Measurements from ENCODE around the gene C2CD3. TPM values are rescaled to one million over a fixed set of nuclear protein-coding genes. Genes with fewer than 3 reads are reported as not detected.

The C2CD3 gene
- total and polyA plus RNA-seq, 2 of the 4 experiments (the other 2 are of a cell fraction) = 11.1 to 19.2 TPM

- no peak overlapping the region for H3K18ac ChIP-seq (ENCODE audit: low read depth, low read length)
- H3K4ac ChIP-seq (ENCODE audit: low read depth, low read length) = no peak overlapping the region
- H2BK20ac ChIP-seq (ENCODE audit: low read depth, low read length) = no peak overlapping the region
- no peak overlapping the region for H2BK15ac ChIP-seq (ENCODE audit: low read depth, low read length)
- DNase-seq (no peak), ATAC-seq (ENCODE audit: low read depth) (no peak)
- WGBS, 2 experiments (ENCODE audit: extremely low coverage in 2 of 2, insufficient read length in 1 of 2) = 90 to 100% methylated on average over 1 to 2 of the region's 13 CpGs
- H3K4me1 ChIP-seq (ENCODE audit: control insufficient read depth, insufficient read depth, low read length) = no peaks in the 10 kb centered on the region
- no peaks in the 10 kb centered on the region for H3K27me3 ChIP-seq (ENCODE audit: control insufficient read depth, insufficient read depth, low read length)
- ChIA-PET CTCF (no interaction called here), POLR2A (ENCODE audit: unreplicated experiment) (no interaction called here)
- H3K9ac ChIP-seq (ENCODE audit: low read depth, low read length) = no peak overlapping the region
- H3K23ac ChIP-seq (ENCODE audit: low read depth, low read length) = no peak overlapping the region
- H2AK5ac ChIP-seq (ENCODE audit: low read depth, low read length) = no peak overlapping the region
- no peak overlapping the region for H2BK120ac ChIP-seq (ENCODE audit: low read depth, low read length)
- no peak overlapping the region for H4K5ac ChIP-seq (ENCODE audit: low read depth, low read length)
- no peak overlapping the region for H3K14ac ChIP-seq (replicated peaks; ENCODE audit: low read depth, low read length)
- H4K8ac ChIP-seq (ENCODE audit: low read depth in 2 of 2, low read length in 2 of 2) = no peak overlapping the region
- BruUV-seq (replicated peaks) = no TSS peak
- peak overlapping the region; percentile 17 for H2AK9ac ChIP-seq (replicated peaks; ENCODE audit: low read depth, low read length, poor library complexity)
- no peak overlapping the region for H2AFZ ChIP-seq (replicated peaks; ENCODE audit: low read length, poor library complexity)
- H3K4me3 ChIP-seq (ENCODE audit: insufficient read depth, low read depth, low read length) = no peak overlapping the region
- no peaks in the 10 kb centered on the region for H3K36me3 ChIP-seq (ENCODE audit: control insufficient read depth, insufficient read depth, low read length)
- dilution Hi-C loops (cut with HindIII; ENCODE audit: low sequenced_read_pairs, unreplicated experiment) = no loop called here
- no peak overlapping the region for H3K56ac ChIP-seq (ENCODE audit: extremely low read depth, insufficient read depth, low read length)
- in situ Hi-C loops (cut with MboI; ENCODE audit: low sequenced_read_pairs) = no loop called here
- no peaks in the 10 kb centered on the region for H3K9me3 ChIP-seq (ENCODE audit: control insufficient read depth, insufficient read depth, low read length)
- no peaks in the 10 kb centered on the region for H4K20me1 ChIP-seq (ENCODE audit: insufficient read depth, low read length)
- intact Hi-C loops (cut with micrococcal nuclease) = no loop called here
- 0 out of 2 replicates have a peak, but pooled peaks cover 4% of the 10 kb centered on the region for H3K9me1 ChIP-seq (ENCODE audit: insufficient read depth, low read length)
- no peak overlapping the region for H3K4me2 ChIP-seq (ENCODE audit: low read depth, low read length)
- no peaks in the 10 kb centered on the region for H3K79me1 ChIP-seq (ENCODE audit: low read depth in 1 of 2, low read length in 2 of 2)
- H3K27ac ChIP-seq (ENCODE audit: insufficient read depth, low read length) = no peak overlapping the region
- no peak overlapping the region for H4K91ac ChIP-seq (ENCODE audit: insufficient read depth, low read depth, low read length)
- H2BK5ac ChIP-seq (ENCODE audit: low read depth, low read length, poor library complexity, severe bottlenecking) = no peak overlapping the region
- TF ChIP-seq USF2 (IDR thresholded peaks at IDR 0.05; ENCODE audit: low read depth, low read length) = no peak
- TF ChIP-seq SMC3 (IDR thresholded peaks at IDR 0.05; ENCODE audit: low read depth, low read length) = no peak
- no peak for TF ChIP-seq POLR2A (IDR thresholded peaks at IDR 0.05; ENCODE audit: low read depth, low read length)
- TF ChIP-seq ELK1 (IDR thresholded peaks at IDR 0.05; ENCODE audit: borderline replicate concordance, low read depth, low read length) = no peak
- TF ChIP-seq MAZ (IDR thresholded peaks at IDR 0.05; ENCODE audit: borderline replicate concordance, low read depth, low read length) = no peak
- no peak for TF ChIP-seq CEBPB (IDR thresholded peaks at IDR 0.05; ENCODE audit: low read depth, low read length)
- no peak for TF ChIP-seq CHD1 (IDR thresholded peaks at IDR 0.05; ENCODE audit: low read depth, low read length)
- TF ChIP-seq MXI1 (IDR thresholded peaks at IDR 0.05; ENCODE audit: borderline replicate concordance, low read depth, low read length) = no peak
- no peak for TF ChIP-seq RFX5 (IDR thresholded peaks at IDR 0.05; ENCODE audit: low read depth, low read length)
- no peak for TF ChIP-seq FOS (IDR thresholded peaks at IDR 0.05; ENCODE audit: low read depth, low read length)
- TF ChIP-seq CTCF (conservative IDR thresholded peaks at IDR 0.05; ENCODE audit: low read depth, low read length) = no peak
- no peak for TF ChIP-seq RCOR1 (IDR thresholded peaks at IDR 0.05; ENCODE audit: insufficient replicate concordance, low read length)
- no peak for TF ChIP-seq NFE2L2 (IDR thresholded peaks at IDR 0.05; ENCODE audit: low read depth, low read length)
- TF ChIP-seq RAD21 (IDR thresholded peaks at IDR 0.05; ENCODE audit: low read length) = no peak
- no peak for TF ChIP-seq MAFK (IDR thresholded peaks at IDR 0.05; ENCODE audit: low read depth, low read length)
Measured at GRCh38 chr11:73974604-73975478, 196.0 kb downstream of the C2CD3 start.
